Stimulated activated CD8-positive, alpha-beta memory T cell treated with anti-CD3 and anti-CD28 coated beads, Interleukin-7, amount 100 ng/mL, for 48 hours (primary cell): ENCODE data around the gene OSBP.

Source experiments
- DNase-seq, 2 donors: peaks; one replicate each; pipeline ENCODE4 v3.0.0-alpha.2; 2020; ENCODE audit warnings: low read depth in 1 of 2; ENCODE audit errors: extremely low read depth in 1 of 2

Gene OSBP

DNA sequence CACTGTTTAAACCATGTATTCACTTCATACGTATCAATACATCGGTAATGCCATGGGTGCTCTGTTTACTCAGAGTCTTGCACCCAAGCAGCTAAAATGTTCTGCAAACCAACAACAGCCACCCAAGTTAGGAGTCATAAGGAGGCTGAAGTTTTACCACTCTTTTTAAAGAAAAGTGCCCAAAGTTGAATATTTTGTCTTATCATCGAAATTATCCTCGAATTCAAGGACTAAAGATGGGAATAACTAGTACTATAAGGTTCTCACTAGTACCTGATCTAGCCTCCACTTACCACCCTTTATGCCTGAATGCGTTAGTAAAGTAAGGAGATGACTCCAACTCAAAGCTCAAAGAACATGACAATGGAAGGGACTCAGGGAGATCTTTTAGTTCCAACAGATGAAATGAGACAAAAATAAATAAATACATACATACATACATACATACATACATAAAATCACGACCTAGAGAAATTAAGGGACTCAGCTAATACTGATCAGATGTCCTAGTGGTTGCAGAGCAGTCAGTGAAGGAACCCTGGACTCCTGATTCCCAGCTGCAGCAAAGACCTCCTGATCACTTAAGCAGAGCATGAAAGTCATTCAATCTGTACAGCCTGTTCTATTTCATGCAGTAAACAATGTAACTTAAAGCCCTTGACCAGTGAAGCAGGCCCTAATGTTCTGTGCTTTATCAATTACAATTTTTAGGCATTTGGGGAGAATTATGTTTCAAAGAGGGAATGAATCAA, 7.7 kb downstream of the OSBP start:
- no peak for DNase-seq

DNA sequence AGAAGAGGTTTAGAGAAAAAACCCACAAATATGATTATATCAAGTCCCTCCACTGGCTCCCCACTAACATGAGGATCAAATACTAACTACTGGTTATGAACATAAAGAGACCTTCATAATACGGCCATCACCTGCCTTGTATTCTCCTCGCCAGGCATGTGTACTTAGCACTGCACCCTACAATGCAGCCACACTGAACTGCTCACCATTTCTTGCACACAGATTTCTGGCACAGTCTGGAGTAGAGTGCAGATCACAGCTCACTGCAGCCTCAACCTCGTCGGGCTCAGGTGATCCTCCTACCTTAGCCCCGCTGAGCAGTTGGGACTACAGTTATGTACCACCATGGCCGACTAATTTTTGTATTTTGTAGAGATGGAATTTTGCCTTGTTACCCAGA, 13.1 kb downstream of the OSBP start:
- no peak for DNase-seq

DNA sequence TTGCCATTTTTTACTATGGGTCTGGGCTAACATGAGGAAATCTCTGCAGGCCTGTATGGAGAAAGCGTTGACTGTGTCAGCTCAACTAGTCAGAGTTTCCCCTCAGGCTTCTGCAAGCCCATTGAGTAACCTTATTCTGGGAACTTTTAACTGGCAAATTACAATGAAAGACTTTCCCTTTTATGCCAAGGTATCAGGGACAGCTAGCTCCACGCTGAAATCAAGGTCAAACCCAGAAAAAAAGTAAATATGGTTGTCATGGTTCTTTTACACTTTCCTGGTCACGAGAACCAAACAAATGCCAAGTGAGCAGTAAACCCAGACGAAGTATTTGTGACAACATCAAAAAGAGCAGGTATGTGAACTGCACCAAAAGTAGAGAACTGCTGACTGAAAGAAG, 13.8 kb downstream of the OSBP start:
- DNase-seq: no peak

DNA sequence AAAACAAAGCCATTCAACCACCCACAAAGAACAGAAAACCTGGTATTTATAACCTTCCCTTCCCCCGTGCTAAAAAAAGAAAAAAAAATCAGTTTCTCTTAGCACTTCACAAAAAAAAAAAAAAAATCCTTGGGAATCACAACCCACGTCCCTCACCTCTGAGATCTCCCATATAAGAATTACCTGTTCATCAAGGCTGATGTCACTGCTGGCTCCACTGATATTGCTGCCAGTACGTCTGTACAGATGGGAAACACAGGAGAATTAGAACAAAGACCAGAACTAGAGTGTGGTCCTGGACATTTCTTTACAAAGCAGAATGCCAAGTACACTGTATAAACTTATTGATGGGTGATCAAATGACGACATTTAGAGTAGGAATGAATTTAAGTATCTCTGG, 14.9 kb downstream of the OSBP start:
- no peak for DNase-seq

DNA sequence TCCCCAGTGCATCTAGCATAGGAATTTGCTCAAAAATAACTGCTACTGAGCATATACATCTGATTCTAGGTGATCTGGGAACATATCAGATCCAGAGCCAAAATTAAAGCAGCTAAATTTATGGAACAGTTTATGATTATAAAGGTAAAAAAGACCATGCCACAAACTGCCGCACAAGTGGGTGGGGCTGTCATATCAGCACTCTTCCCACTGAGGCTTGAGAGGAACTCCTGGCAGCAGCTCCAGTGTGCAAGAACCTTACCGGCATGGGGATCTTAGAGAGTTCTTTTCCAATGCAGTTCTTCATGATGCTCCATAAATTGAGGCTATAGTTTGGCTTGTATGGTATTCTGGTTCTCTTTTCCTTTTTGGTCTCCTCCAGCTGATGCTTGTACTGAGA, 15.3 kb downstream of the OSBP start:
- no peak for DNase-seq

DNA sequence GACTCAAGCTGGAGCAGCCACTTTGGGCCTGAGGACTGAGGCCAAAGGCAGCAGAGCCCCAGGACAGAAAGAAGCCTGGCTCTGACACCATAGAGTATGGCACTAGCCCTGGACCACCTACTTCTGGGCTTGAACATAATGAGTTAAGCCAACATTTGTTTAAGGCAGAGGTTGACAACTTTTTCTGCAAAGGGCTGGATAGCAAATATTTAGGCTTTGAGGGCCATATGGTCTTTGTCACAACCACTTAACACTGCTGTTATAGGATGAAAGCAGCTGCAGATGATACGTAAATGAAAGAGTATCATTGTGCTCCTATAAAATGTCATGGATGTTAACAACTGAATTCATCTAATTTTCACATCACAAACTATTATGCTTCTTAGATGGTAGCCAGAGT, 16.6 kb downstream of the OSBP start:
- no peak for DNase-seq

DNA sequence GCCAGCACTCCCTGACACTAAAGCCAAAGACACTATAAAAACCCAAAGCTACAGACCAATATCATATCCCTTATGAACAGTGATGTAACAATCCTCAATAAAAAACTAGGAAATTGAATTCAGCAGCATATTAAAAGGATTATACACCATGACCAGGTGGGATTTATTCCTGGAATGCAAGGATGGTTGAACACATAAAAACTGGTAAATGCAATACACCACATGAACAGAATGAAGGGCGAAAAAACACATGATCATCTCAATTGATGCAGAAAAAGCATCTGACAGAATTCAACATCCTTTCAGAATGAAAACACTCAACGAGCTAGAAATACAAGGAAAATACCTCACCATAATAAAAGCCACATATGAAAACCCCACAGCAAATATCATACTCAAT, 31.3 kb downstream of the OSBP start:
- no peak for DNase-seq

DNA sequence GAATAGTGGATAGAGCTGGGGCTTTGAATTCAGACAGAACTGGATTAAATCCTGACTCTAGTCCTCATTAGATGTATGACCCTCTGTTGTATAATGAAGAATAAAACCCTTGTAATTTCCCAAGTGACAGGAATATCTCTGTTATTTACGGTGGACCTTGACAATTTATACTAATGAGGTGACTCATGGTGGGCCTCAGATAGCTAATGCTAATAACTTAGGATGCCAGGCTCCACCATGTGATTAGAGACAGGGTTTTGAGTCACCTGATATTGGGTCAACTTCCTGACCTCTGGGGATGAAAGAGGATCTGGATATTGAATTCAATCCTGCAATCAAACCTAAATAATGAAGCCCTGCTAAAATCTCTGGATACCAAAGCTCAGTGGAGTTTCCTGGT, 33.6 kb downstream of the OSBP start:
- DNase-seq: no peak

DNA sequence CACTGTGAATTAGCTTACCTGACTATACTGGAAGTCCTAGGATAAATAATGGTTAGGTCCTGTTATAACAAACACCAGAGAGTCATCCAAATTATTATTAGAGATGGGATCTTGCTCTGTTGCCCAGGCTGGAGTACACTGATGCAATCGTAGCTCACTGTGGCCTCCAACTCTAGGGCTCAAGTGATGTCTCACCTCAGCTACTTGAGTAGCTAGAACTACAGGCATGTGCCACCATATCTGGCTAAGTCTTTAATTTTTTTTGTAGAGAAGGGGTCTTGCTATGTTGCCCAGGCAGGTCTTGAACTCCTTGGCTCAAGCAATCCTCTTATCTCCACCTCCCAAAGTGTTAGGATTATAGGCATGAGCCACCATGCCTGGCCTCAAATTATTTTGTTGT, 37.2 kb downstream of the OSBP start:
- no peak for DNase-seq

DNA sequence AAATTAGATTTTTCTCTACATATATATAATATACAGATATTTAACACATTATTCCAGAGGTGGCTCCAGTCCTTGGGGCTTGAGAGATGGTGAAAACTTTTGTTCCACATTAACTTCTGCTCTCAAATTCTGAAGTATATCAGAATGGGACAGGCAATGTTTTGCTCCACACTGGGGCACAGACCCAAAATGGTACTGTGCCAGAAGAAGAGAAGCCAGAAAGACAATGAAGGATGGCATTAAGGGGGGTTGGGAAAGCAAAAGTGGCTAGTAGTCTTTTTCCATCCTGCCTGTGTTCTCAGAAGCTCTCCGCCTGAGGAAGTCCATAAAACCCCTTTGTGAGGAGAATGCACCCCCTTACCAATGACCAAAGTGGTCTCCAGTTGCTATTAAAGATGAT, 40.1 kb downstream of the OSBP start:
- DNase-seq: no peak

DNA sequence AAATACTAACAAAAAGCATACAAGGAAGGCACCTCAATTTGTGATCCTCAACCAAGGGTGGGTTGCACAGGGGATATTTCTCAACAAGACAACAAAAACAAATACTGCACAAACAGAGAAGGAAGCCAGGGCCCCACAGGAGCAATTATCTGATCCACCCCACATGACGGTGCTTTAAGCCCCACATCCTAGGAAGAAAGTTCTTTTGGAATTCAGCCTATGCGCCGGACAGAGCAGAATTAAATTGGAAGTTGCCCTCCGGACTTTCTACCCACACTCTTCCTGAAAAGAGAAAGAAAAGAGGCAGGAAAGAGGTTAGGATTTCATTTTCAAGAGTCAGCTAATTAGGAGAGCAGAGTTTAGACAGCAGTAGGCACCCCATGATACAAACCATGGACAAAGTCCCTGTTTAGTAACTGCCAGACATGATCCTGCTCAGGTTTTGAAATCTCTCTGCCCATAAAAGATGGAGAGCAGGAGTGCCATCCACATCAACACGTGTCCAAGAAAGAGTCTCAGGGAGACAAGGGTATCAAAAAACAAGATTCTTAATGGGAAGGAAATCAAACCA, 40.6 kb downstream of the OSBP start:
- no peak for DNase-seq

DNA sequence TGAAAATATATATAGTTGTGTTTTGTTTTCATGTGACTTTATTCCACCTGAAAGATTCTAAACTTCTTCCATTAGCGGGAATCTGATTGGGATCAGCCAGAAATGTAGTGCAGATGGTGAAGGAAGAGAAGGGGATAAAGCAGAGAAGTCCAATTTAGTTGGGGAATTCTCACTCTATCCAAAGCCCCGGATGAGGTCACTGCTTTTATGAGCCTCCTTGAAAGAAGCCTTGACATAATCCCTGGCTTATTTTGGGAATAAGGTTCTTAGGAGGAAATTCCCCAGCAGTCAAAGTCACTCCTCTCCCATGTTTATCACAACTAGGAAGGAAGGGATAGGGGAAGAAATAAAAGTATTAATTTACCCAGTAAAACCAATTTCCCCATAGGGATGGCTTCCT, 41.1 kb downstream of the OSBP start:
- DNase-seq: no peak

DNA sequence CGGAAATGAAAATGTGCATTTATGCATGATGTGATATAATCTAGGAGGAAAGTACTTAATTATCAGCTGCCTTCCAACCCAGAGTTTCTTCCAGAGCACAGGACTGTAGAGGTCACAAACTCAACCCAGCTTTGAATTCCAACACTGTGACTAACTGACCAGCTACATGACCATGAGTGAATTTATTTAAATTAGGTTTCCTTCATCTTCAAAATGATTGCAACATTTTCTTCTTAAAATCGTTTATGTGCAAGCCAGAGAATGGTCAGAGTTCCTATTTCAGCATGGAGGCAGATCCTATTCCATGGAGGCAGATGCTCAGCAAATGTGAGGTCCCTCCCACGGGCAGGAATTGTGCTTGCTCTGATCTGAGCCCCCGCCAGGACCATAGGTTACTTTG, 42.4 kb downstream of the OSBP start:
- DNase-seq: no peak

DNA sequence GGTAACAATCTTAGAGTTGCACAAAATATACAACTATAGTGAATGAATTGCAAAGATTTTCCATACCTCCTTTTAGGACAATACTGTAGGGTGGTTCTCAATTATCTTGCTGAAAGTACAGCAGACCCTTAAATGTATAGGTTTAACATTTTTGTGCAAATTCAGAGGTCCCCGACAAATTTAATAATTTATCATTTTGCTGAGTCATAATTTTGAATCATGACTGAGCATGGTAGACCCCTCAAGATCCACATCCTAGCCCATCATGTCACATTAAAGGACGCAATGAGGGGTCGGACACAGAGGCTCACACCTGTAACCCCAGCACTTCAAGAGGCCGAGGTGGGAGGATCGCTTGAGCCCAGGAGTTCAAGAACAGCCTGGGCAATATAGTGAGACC, 43.5 kb downstream of the OSBP start:
- no peak for DNase-seq

DNA sequence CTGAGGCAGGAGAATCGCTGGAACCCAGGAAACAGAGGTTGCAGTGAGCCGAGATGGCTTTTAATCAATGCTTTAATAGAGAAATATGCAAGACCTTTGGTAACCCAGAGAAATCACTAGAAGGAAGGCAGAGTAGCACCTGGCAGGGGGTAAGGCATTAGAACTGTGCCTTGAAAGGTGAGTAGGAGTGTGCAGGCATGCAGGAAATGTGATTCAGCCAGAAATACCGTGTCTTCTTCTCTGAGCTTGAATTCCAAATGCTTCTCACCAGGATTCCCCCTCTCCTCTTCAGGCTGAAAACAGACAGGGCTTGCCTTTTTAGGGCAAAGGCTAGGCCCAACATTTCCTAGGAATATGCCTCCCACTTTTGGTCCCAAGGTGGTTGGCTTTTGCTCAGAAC, 53.3 kb downstream of the OSBP start:
- DNase-seq: no peak

DNA sequence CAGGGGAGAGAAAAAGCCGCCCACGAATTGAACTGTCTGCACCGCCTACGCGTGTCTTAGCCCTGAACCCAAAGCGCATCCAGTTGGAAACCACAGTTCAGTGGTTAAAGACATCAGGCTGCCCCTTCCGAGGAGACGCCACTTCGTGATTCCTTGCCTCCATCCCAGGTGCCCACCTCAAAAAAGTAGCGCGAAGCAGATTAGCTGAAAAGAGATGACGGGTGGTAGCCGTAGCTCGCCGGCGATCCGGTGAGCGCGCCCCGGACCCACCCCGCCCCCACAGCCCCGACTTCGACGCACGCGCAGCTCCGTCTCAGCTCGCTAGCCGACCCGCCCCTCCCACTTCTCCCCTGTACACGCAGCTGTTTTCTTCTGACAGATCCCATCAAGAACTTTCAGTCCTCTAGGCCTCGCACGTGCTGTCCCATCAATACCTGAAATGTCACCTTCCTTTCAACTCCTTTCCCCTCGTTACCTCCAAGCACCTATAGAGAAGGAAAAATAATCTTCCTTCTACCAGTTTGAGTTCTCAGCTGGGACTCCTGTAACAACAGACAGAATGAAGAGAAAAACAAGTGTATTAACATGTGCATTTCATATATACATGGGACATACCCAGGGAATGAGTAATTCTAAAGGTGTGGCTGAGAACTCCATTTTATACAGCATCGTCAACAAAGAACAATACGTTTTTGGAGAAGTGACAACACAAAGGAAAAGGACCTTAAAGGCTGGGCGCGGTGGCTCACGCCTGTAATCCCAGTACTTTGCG, 54.7 kb downstream of the OSBP start:
- peak; percentile 52 to 75 for DNase-seq

DNA sequence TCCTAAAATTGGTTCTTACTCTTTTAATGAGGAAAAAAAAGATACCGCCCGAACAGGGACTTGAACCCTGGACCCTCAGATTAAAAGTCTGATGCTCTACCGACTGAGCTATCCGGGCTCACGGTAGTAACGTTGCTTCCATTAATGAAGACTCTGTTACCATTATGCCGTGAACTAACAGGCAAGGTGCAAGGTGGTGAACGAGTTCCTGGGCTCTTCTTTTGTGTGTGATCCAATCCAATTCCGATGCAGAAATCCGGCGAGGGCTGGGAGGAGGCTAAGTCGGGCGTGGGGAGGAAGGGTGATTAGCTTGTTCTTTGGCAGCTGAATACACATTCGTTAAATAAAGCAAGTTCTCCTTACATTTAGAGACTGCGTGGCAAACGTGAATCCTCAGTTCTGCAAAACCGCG, 55.3 kb downstream of the OSBP start:
- peak; percentile 41 to 62 for DNase-seq

DNA sequence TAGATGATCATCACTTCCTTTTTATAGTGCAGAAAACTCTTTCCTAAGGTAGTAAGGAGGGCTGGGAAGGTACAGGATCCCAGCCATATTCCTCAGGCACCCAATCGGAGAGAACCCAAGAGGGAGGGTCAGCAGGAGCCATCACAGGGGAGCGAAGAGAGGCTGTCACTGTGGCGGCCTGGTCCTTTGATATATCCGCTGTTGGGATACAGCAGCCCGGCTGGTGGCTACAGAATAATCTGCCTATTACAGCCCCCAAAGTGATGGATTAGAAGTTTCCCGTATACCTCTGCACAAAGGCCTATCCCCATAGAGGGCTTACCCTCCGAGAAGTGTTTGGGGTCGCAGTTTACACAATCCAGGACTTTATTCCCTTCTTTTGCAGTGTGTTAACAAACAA, 55.7 kb downstream of the OSBP start:
- DNase-seq: no peak

DNA sequence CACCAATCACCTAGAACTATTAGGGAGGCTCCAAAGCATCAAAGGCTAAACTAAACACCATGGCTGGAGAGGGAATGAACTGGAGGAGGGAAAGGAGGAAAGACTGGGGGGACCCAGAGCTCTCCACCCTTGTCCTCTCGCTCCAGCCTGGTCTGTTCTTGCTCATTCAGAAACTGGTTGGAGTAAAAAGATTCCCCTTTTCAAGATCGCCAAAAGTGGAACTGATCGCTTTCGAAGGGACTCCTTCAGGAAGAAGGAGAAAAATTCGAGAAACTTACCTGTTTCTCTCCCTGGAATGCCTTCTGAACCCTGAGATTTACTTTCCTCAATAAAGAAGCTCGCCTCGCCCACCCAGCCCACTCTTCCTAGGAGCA, 57.3 kb downstream of the OSBP start:
- DNase-seq: no peak

DNA sequence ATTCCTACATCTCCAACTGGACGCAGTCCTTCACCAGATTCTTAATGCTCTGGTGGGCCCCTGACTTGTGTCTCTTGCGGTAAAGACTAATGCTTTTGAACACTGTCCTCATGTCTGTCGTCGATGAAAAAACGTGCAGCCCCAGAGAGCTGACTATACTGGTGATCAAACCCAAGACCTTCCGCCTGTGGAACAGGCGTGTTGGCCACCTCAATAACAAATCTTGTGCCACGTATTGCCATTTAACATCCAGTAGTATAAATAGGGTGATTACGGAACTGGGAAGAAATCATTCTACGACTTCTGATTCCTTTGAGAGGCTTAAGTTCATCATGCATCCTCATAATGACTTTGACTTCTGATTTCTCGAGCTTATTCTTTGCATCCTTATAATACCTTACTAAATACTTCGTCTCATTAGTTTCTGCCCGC, 58.6 kb downstream of the OSBP start:
- DNase-seq: no peak

DNA sequence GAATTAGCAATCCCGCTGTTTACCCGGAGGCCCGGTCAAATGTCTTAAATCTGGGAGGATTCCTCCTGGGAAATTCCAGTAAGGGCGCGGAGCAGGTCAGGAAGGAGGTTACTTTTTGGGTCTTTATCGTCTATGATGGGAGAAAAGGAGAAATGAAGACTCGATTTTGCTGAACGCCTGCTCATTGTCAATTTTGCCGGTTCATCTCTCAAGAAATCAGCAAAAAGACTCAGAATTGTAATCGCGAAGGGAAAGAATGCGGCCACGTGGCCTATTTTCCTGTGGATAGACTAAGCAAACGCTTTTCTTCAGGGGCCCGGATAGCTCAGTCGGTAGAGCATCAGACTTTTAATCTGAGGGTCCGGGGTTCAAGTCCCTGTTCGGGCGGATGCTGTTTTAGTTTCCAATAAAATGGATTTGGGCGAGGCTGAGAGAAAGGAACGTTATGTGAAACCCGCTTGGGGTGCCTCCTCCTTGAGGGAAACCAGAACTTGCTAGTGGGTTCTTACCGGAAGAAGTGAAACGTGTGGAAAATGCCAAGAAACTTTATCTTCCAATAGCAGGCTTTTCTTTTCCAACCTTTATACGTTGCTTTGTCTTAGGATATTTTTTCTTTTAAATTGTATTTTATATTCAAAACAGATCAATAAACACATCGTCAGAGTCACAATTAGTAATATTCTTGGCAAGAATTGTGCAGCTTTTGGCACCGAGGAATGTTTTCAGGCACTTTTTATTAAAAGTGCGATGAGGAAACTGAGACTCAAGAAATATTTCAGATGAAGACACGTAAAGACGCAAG, 59.3 kb downstream of the OSBP start:
- DNase-seq: peak; percentile 65 to 67
